Measurements from ENCODE around the gene PRPF19. TPM values are rescaled to one million over a fixed set of nuclear protein-coding genes. Genes with fewer than 3 reads are reported as not detected.

The PRPF19 gene
- total RNA-seq, 1 experiment from 2014 or later, result 128 TPM

DNA sequence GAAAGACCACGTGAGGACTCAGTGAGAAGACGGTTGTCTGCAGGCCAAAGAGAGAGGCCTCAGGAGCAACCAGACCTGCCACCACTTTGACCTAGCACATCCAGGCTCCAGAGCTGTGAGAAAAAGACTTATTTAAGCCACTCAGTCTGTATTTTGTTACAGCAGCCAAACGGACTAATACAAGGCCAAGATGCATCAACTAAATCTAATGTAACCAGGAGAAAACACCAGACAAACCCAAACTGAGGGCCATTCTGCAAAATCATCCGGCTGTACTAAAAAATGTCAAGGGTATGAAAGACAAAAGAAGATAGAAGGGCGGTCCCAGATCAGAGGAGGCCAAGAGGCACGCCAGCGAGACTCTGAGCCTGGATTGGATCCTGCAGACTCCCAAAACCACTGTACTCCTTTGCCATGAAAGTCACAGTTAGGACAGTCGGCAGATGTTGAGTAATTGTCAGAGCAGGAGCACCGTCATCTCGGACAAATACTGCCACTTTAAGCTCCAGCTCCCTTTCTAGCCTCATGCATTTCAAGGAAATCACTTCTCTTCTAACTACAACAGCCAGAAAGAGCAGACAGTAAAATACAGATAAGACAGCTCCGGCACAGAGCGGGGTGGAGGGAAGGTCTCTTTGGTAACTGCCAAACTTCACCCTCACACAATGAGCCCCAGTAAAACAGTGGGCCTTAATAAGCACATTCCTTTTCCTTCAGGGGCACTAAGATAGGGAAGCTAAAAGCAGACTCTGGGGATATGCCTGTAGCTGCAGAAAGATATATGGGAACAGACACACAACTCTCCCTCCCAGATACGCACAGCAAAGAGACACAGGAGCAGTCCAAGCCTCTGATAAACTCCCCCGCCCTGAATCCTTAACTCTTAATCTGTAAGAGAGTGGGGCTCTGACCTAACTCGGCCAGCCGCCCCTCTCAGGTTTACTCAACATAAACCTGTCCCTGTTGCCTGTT, 42.5 kb downstream of the PRPF19 start:
- CTCF ChIA-PET, result no interaction called here
- H3K4me1 Mint-ChIP-seq (ENCODE audit: low read depth, unreplicated experiment), result no peaks in the 10 kb centered on the region
- BruUV-seq (replicated peaks), result no TSS peak
- no peak overlapping the region for H3K4me3 Mint-ChIP-seq (ENCODE audit: low read depth, unreplicated experiment)
- TF ChIP-seq, protein P1, sequence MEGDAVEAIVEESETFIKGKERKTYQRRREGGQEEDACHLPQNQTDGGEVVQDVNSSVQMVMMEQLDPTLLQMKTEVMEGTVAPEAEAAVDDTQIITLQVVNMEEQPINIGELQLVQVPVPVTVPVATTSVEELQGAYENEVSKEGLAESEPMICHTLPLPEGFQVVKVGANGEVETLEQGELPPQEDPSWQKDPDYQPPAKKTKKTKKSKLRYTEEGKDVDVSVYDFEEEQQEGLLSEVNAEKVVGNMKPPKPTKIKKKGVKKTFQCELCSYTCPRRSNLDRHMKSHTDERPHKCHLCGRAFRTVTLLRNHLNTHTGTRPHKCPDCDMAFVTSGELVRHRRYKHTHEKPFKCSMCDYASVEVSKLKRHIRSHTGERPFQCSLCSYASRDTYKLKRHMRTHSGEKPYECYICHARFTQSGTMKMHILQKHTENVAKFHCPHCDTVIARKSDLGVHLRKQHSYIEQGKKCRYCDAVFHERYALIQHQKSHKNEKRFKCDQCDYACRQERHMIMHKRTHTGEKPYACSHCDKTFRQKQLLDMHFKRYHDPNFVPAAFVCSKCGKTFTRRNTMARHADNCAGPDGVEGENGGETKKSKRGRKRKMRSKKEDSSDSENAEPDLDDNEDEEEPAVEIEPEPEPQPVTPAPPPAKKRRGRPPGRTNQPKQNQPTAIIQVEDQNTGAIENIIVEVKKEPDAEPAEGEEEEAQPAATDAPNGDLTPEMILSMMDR (IDR thresholded peaks at IDR 0.05; ENCODE audit: unreplicated experiment), result no peak
- H3K9me3 Mint-ChIP-seq (ENCODE audit: low read depth, unreplicated experiment), result no peaks in the 10 kb centered on the region
- no peak for DNase-seq
- H3K27me3 Mint-ChIP-seq (ENCODE audit: unreplicated experiment), result peaks cover 35% of the 10 kb centered on the region
- no peak overlapping the region for H3K27ac Mint-ChIP-seq (ENCODE audit: unreplicated experiment)
- intact Hi-C loops (cut with micrococcal nuclease; ENCODE audit: unreplicated experiment), result no loop called here
- no peaks in the 10 kb centered on the region for H3K36me3 Mint-ChIP-seq (ENCODE audit: insufficient read depth, unreplicated experiment)

DNA sequence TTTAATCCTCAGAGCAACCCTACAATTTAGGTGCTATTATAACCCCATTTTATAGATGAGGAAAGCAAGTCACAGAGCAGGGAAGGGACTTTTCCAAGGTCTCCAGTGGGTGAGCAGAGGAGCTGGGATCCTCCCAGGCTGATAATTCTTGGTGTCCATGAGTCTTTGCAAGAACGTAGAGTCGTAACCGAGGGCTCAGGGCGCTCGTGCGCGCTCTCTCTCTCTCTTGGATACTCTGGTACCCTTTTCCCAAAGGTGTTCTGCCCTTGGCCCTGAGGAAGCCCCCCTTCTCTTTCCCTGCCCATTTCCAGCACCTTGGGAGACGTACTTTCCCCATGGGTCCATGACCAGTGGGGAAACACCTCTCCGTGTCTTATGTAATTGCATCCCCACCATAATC, 44.2 kb downstream of the PRPF19 start:
- H3K4me3 Mint-ChIP-seq (ENCODE audit: low read depth, unreplicated experiment), result no peak overlapping the region
- H3K36me3 Mint-ChIP-seq (ENCODE audit: insufficient read depth, unreplicated experiment), result no peaks in the 10 kb centered on the region
- CTCF ChIA-PET, result no interaction called here
- intact Hi-C loops (cut with micrococcal nuclease; ENCODE audit: unreplicated experiment), result no loop called here
- H3K27ac Mint-ChIP-seq (ENCODE audit: unreplicated experiment), result no peak overlapping the region
- peaks cover 35% of the 10 kb centered on the region for H3K27me3 Mint-ChIP-seq (ENCODE audit: unreplicated experiment)
- BruUV-seq (replicated peaks), result no TSS peak
- no peaks in the 10 kb centered on the region for H3K9me3 Mint-ChIP-seq (ENCODE audit: low read depth, unreplicated experiment)
- no peak for DNase-seq
- TF ChIP-seq, protein P1 (IDR thresholded peaks at IDR 0.05; ENCODE audit: unreplicated experiment), result no peak
- H3K4me1 Mint-ChIP-seq (ENCODE audit: low read depth, unreplicated experiment), result no peaks in the 10 kb centered on the region

DNA sequence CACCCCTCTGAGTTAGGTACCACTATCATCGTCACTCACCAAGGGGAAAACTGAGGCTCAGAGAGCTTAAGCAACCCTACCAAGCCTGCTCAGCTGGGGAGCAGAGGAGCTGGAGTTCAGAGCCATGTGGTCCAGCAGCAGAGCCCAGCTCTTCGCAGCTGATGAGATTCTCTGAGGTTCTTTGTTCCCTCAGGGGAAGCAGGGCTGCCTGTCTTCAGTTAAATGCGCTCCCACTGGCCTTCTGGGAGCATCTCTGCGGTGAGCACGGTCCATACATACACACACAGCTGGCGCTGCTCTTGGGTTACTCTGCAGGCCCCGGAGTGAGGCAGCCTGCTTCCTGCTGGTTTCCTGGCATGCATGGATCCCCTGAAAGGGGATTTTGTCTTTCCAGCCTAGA, 45.4 kb downstream of the PRPF19 start:
- no TSS peak for BruUV-seq (replicated peaks)
- Mint-ChIP-seq H3K36me3 (ENCODE audit: insufficient read depth, unreplicated experiment) (no peaks in the 10 kb centered on the region), H3K9me3 (ENCODE audit: low read depth, unreplicated experiment) (no peaks in the 10 kb centered on the region), H3K27ac (ENCODE audit: unreplicated experiment) (no peak overlapping the region), H3K4me3 (ENCODE audit: low read depth, unreplicated experiment) (no peak overlapping the region), H3K27me3 (ENCODE audit: unreplicated experiment) (peaks cover 41% of the 10 kb centered on the region), H3K4me1 (ENCODE audit: low read depth, unreplicated experiment) (no peaks in the 10 kb centered on the region)
- CTCF ChIA-PET, result interaction anchor here (0.7 kb wide), 1 partner anchor 262 kb away, joined by 3 read pairs; no protein-coding TSS in a partner anchor
- TF ChIP-seq, protein P1 (IDR thresholded peaks at IDR 0.05; ENCODE audit: unreplicated experiment), result no peak
- intact Hi-C loops (cut with micrococcal nuclease; ENCODE audit: unreplicated experiment), result no loop called here
- no peak for DNase-seq

DNA sequence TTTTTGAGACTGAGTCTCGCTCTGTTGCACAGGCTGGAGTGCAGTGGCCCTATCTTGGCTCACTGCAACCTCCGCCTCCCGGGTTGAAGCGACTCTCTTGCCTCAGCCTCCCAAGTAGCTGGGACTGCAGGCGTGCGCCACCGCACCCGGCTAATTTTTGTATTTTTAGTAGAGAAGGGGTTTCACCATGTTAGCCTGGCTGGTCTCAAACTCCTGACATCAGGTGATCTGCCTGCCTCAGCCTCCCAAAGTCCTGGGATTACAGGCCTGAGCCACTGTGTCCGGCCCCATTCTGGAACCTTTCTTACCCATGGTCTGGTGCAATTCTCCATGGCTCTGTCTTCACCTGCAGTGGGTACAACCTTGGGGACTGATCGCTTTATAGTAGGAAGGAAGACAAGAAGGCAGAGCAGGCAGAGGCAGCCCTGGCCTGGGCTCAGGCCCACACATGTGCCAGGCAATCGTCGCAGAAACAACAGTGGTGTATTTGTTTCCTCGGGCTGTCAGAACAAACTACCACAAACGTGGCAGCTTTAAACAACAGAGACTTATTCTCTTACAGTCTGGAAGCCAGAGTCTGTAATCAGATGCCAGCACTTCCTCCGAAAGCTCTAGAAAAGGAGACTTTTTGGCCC, 46.7 kb downstream of the PRPF19 start:
- no TSS peak for BruUV-seq (replicated peaks)
- peaks cover 43% of the 10 kb centered on the region for H3K27me3 Mint-ChIP-seq (ENCODE audit: unreplicated experiment)

More for the DNA sequence above, 46.7 kb downstream of the PRPF19 start:
- no peaks in the 10 kb centered on the region for H3K36me3 Mint-ChIP-seq (ENCODE audit: insufficient read depth, unreplicated experiment)
- H3K9me3 Mint-ChIP-seq (ENCODE audit: low read depth, unreplicated experiment), result no peaks in the 10 kb centered on the region
- no peak overlapping the region for H3K27ac Mint-ChIP-seq (ENCODE audit: unreplicated experiment)
- no peaks in the 10 kb centered on the region for H3K4me1 Mint-ChIP-seq (ENCODE audit: low read depth, unreplicated experiment)
- TF ChIP-seq, protein P1 (IDR thresholded peaks at IDR 0.05; ENCODE audit: unreplicated experiment), result no peak
- intact Hi-C loops (cut with micrococcal nuclease; ENCODE audit: unreplicated experiment), result no loop called here
- H3K4me3 Mint-ChIP-seq (ENCODE audit: low read depth, unreplicated experiment), result no peak overlapping the region
- CTCF ChIA-PET, result no interaction called here
- DNase-seq, result no peak
